Esophagus squamous epithelium (tissue), 4 donors: ENCODE data around the gene NLRC5.
A peak's percentile ranks its signal among the peaks of the same experiment; 100 is the strongest.

Experiments used
- POLR2A ChIP-seq, 4 donors: fragments of 450-650 bp; IDR thresholded peaks; one replicate each; pipeline ENCODE4 v1.6.1; 2017; ENCODE audit warnings: antibody characterized with exemption in 4 of 4, mild to moderate bottlenecking in 4 of 4, moderate library complexity in 3 of 4
- TF ChIP-seq, protein P1 (sequence below), 6 experiments: fragments of 450-650 bp in 4 of 6; fragments of 200-600 bp in 2 of 6; sonication (generic) in 2 of 6; IDR thresholded peaks; one replicate each; pipeline ENCODE4 v1.5.1; 2016 to 2019; ENCODE audit warnings: antibody characterized with exemption in 6 of 6, mild to moderate bottlenecking in 4 of 6, moderate library complexity in 4 of 6

DNA sequence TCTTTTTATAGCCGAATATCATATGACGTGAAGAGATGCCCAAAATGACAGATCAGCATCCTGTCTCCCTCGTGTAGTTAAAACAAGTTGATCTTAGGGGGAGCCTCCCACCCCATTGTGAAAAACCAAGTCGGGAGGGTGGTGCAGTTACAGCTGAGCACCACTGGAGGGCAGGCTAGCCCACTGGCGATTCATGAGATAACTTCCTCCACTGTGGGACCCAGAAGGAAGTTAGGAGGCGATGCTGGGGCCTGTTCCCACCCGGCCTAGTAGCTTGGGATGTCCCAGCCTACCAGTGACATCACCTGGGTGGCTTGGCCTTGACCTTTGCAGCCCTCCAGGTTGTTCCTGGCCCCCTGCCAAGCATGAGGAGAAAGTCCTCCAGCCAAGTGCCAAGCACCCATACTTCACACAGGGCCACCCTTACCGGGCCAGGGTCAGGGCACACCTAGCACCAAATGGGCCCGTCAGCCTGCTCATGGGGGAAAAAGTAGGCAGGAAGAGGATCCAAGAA, 95.0 kb downstream of the NLRC5 start:
- no peak for TF ChIP-seq POLR2A (IDR thresholded peaks at IDR 0.05)
- TF ChIP-seq, protein P1, sequence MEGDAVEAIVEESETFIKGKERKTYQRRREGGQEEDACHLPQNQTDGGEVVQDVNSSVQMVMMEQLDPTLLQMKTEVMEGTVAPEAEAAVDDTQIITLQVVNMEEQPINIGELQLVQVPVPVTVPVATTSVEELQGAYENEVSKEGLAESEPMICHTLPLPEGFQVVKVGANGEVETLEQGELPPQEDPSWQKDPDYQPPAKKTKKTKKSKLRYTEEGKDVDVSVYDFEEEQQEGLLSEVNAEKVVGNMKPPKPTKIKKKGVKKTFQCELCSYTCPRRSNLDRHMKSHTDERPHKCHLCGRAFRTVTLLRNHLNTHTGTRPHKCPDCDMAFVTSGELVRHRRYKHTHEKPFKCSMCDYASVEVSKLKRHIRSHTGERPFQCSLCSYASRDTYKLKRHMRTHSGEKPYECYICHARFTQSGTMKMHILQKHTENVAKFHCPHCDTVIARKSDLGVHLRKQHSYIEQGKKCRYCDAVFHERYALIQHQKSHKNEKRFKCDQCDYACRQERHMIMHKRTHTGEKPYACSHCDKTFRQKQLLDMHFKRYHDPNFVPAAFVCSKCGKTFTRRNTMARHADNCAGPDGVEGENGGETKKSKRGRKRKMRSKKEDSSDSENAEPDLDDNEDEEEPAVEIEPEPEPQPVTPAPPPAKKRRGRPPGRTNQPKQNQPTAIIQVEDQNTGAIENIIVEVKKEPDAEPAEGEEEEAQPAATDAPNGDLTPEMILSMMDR (IDR thresholded peaks at IDR 0.05) = peak; percentile 94 to 99 (median 97)
